ENCODE results near the gene NEB.

NEB gene

GRCh38 chr2:151439127-151439526 lies 295.1 kb downstream of the NEB start:
- H3K27me3 ChIP-seq (replicated peaks in 2 of 5; ENCODE audit: control insufficient read depth in 4 of 5, insufficient read depth in 5 of 5, low read length in 4 of 5) = no peaks in the 10 kb centered on the region
- H3K4me1 ChIP-seq (ENCODE audit: control extremely low read depth in 1 of 4, control insufficient read depth in 4 of 4, insufficient read depth in 4 of 4, low read length in 3 of 4) = no peaks in the 10 kb centered on the region
- H3K36me3 ChIP-seq (ENCODE audit: control insufficient read depth in 4 of 4, insufficient read depth in 4 of 4, low read length in 3 of 4) = peaks cover 17 to 80% (median 50%) of the 10 kb centered on the region in 4 experiments
- 100% methylated on average over 2 of the region's 13 CpGs for WGBS (ENCODE audit: insufficient coverage)
- ChIA-PET CTCF (interaction anchor here (0.7 to 2.7 kb wide), 7 partner anchors 12 to 586 kb away, joined by 3 to 10 read pairs (median 3); partner anchors contain the start of gene RBM43), POLR2A (interaction anchor here (1.1 kb wide), 1 partner anchor 9 kb away, joined by 4 read pairs; no protein-coding TSS in a partner anchor)
- H3K9me3 ChIP-seq (ENCODE audit: control extremely low read depth in 1 of 5, control insufficient read depth in 4 of 5, insufficient read depth in 2 of 5, low read depth in 1 of 5, low read length in 4 of 5) = no peaks in the 10 kb centered on the region
- DNase-seq = no peak
- no peak overlapping the region for H3K27ac ChIP-seq (ENCODE audit: insufficient read depth in 1 of 2, low read depth in 1 of 2, low read length in 2 of 2, poor library complexity in 1 of 2, severe bottlenecking in 2 of 2)
- H3K4me3 ChIP-seq (ENCODE audit: control insufficient read depth in 1 of 7, extremely low read depth in 1 of 7, insufficient read depth in 4 of 7, low read depth in 2 of 7, low read length in 6 of 7) = no peak overlapping the region

- Histone ChIP-seq H3K36me3 (ENCODE audit: control insufficient read depth in 4 of 4, insufficient read depth in 4 of 4, low read length in 3 of 4) (peaks cover 21 to 79% (median 50%) of the 10 kb centered on the region in 4 experiments), H3K9me3 (ENCODE audit: control extremely low read depth in 1 of 5, control insufficient read depth in 4 of 5, insufficient read depth in 2 of 5, low read depth in 1 of 5, low read length in 4 of 5) (no peaks in the 10 kb centered on the region), H3K4me3 (ENCODE audit: control insufficient read depth in 1 of 7, extremely low read depth in 1 of 7, insufficient read depth in 4 of 7, low read depth in 2 of 7, low read length in 6 of 7) (no peak overlapping the region), H3K27ac (ENCODE audit: insufficient read depth in 1 of 2, low read depth in 1 of 2, low read length in 2 of 2, poor library complexity in 1 of 2, severe bottlenecking in 2 of 2) (no peak overlapping the region), H3K4me1 (ENCODE audit: control extremely low read depth in 1 of 4, control insufficient read depth in 4 of 4, insufficient read depth in 4 of 4, low read length in 3 of 4) (no peaks in the 10 kb centered on the region), H3K27me3 (replicated peaks in 2 of 5; ENCODE audit: control insufficient read depth in 4 of 5, insufficient read depth in 5 of 5, low read length in 4 of 5) (no peaks in the 10 kb centered on the region)
- no CpG with 5 or more reads among the region's 4 CpGs for WGBS (ENCODE audit: insufficient coverage)
- CTCF ChIA-PET = interaction anchor here (0.8 to 2.7 kb wide), 9 partner anchors 11 to 587 kb away, joined by 3 to 10 read pairs (median 3); partner anchors contain the start of gene RBM43
- POLR2A ChIA-PET = interaction anchor here (1.1 kb wide), 1 partner anchor 8 kb away, joined by 4 read pairs; no protein-coding TSS in a partner anchor
- DNase-seq = no peak
Observed at GRCh38 chr2:151438506-151438905, 295.8 kb downstream of the NEB start.

- Histone ChIP-seq H3K9me3 (ENCODE audit: control extremely low read depth in 1 of 5, control insufficient read depth in 4 of 5, insufficient read depth in 2 of 5, low read depth in 1 of 5, low read length in 4 of 5) (no peaks in the 10 kb centered on the region), H3K27ac (ENCODE audit: insufficient read depth in 1 of 2, low read depth in 1 of 2, low read length in 2 of 2, poor library complexity in 1 of 2, severe bottlenecking in 2 of 2) (no peak overlapping the region), H3K36me3 (ENCODE audit: control insufficient read depth in 4 of 4, insufficient read depth in 4 of 4, low read length in 3 of 4) (peaks cover 24 to 79% (median 50%) of the 10 kb centered on the region in 4 experiments), H3K4me1 (ENCODE audit: control extremely low read depth in 1 of 4, control insufficient read depth in 4 of 4, insufficient read depth in 4 of 4, low read length in 3 of 4) (no peaks in the 10 kb centered on the region), H3K27me3 (replicated peaks in 2 of 5; ENCODE audit: control insufficient read depth in 4 of 5, insufficient read depth in 5 of 5, low read length in 4 of 5) (no peaks in the 10 kb centered on the region), H3K4me3 (ENCODE audit: control insufficient read depth in 1 of 7, extremely low read depth in 1 of 7, insufficient read depth in 4 of 7, low read depth in 2 of 7, low read length in 6 of 7) (no peak overlapping the region)
- ChIA-PET POLR2A (interaction anchor here (0.6 to 0.8 kb wide), 2 partner anchors 10 to 11 kb away, joined by 3 read pairs; no protein-coding TSS in a partner anchor), CTCF (interaction anchor here (1.0 to 2.7 kb wide), 12 partner anchors 8 to 588 kb away, joined by 3 to 13 read pairs (median 4); partner anchors contain the start of genes NMI and RIF1)
- 40% methylated on average over 1 of the region's 3 CpGs for WGBS (ENCODE audit: insufficient coverage)
- DNase-seq = peak; percentile 37 to 68 (median 58)
Observed at GRCh38 chr2:151437630-151438029, 296.6 kb downstream of the NEB start.
